Activated naive CD4-positive, alpha-beta T cell treated with anti-CD3 and anti-CD28 coated beads for 36 hours (primary cell): ENCODE measurements around the gene SIGLEC8. TPM values are rescaled to one million over a fixed set of nuclear protein-coding genes. Genes with fewer than 3 reads are reported as not detected.
A peak's percentile ranks its signal among the peaks of the same experiment; 100 is the strongest.
"Not testable (repeated sequence)": the region's sequence is repeated elsewhere in the genome, so short reads cannot be mapped to it uniquely, and the experiment has no call there.

ENCODE experiments used
- CTCF ChIA-PET: fragments of 350-600 bp; sonication (Branson Sonifier 250); formaldehyde crosslinking; loops from one replicate; lab custom pipeline; 2021; ENCODE audit warnings: antibody characterized with exemption; lab: Charles Lee
- DNase-seq: peaks from one replicate; pipeline ENCODE4 v3.0.0-alpha.2; 2020
- H3K27ac Mint-ChIP-seq: one replicate; pipeline ENCODE4 v1.8.0; 2021; ENCODE audit warnings: mild to moderate bottlenecking, mixed read lengths
- H3K27me3 Mint-ChIP-seq: one replicate; pipeline ENCODE4 v1.8.0; 2021; ENCODE audit warnings: low read depth, mixed read lengths
- H3K36me3 Mint-ChIP-seq: one replicate; pipeline ENCODE4 v1.8.0; 2021; ENCODE audit warnings: low read depth, mixed read lengths
- H3K4me1 Mint-ChIP-seq: one replicate; pipeline ENCODE4 v1.8.0; 2021; ENCODE audit warnings: low read depth, mixed read lengths
- H3K4me3 Mint-ChIP-seq: one replicate; pipeline ENCODE4 v1.8.0; 2021; ENCODE audit warnings: mild to moderate bottlenecking, moderate library complexity, mixed read lengths
- H3K9me3 Mint-ChIP-seq: one replicate; pipeline ENCODE4 v1.8.0; 2021; ENCODE audit warnings: mixed read lengths
- intact Hi-C: fragments of 100-400 bp; cut with micrococcal nuclease; formaldehyde crosslinking; loops from one replicate; pipeline ENCODE4 v1.15.1; 2023
- total RNA-seq, 2 experiments: library from RNA; stranded (reverse); gene quantifications; one replicate each; pipeline ENCODE4 v1.2.3, GENCODE V29; 2021

SIGLEC8 gene
- not detected for total RNA-seq

DNA sequence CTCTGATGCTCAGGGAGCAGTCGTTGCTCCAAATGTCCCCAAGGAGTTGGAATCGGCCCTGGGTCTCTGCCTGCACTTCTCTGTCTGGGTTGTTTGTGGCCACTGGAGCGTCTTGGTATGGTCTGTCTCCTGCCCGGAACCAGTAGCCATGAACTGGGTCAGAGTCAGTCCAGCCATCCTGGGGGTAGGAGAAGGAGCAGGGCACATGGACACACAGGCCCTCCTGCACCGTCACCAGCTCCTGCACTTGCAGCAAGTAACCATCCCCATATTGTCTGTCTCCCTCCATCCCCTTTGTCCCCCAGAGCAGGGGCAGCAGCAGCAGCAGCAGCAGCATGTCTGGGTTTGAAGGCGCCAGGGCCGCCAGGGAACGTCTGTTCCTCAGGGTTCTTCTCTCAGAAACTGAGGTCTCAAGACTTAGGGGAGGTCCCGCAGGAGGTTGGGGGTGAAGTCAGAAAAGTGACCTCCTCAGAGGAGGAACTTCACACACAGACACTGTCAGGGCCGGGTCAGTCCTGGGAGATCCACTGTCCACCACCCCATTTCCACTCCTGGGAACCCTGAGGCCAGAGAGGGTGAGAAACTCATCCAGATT, at the start of gene SIGLEC8:
SIGLEC8 (minus strand) TSS at position 404 of the 595 bp plus-strand sequence; CDS start at position 337, 67 bp downstream.
- peaks cover 2% of the 10 kb centered on the region for H3K4me1 Mint-ChIP-seq
- no peaks in the 10 kb centered on the region for H3K9me3 Mint-ChIP-seq
- H3K27me3 Mint-ChIP-seq, result peaks cover 17% of the 10 kb centered on the region
- H3K27ac Mint-ChIP-seq, result no peak within 1 kb of the TSS
- intact Hi-C loops, result no loop called here
- no peak within 1 kb of the TSS for H3K4me3 Mint-ChIP-seq
- CTCF ChIA-PET, result no interaction called here
- H3K36me3 Mint-ChIP-seq, result no peaks in the 10 kb centered on the region
- no peak for DNase-seq

DNA sequence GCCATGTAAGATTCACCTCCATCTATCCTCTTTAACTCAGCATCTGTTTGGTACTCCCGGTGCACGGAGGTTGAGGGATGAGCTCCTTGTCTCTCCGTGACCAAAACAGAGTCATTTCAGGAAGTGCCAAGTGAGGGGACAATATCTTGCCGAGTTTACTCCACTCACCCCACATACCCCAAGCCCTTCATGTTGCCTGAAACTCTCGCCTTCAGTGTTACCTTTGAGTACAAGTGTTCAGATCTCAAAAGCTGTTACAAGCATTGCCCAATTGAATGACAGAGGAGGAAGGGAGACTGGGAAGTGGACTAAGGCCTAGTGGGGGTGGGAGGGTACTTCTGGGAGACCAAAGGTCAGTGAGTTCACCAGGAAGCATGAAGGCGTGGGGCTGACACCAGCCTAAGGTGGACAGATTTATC, 49.4 kb upstream of the SIGLEC8 start:
- intact Hi-C loops, result no loop called here
- Mint-ChIP-seq H3K27me3 (peaks cover 7% of the 10 kb centered on the region), H3K36me3 (no peaks in the 10 kb centered on the region), H3K4me3 (no peak overlapping the region), H3K27ac (no peak overlapping the region), H3K9me3 (peaks cover 2% of the 10 kb centered on the region), H3K4me1 (no peaks in the 10 kb centered on the region)
- no peak for DNase-seq
- CTCF ChIA-PET, result interaction anchor here (0.7 kb wide), 1 partner anchor 28 kb away, joined by 3 read pairs; no protein-coding TSS in a partner anchor

DNA sequence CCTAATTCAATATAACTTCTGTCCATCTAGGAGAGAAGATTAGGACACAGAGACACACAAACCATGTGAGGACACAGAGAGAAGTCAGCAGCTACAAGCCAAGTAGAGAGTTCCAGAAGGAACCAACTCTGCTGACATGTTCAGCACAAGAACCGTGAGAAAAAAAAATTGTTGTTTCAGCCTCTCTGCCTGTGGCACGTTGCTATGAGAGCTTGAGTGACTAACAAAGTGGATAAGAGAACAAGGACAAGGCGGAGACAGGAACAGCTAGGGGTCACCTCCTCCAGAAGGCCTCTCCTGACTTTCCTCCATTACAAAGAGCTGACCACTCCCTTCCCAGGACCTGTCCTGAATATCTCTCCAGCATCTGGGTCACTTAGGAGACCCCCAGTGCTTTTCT, 48.9 kb upstream of the SIGLEC8 start:
- no peak overlapping the region for H3K27ac Mint-ChIP-seq
- H3K4me3 Mint-ChIP-seq, result no peak overlapping the region
- peaks cover 7% of the 10 kb centered on the region for H3K27me3 Mint-ChIP-seq
- intact Hi-C loops, result no loop called here
- H3K4me1 Mint-ChIP-seq, result no peaks in the 10 kb centered on the region
- no peaks in the 10 kb centered on the region for H3K36me3 Mint-ChIP-seq
- no peak for DNase-seq
- peaks cover 2% of the 10 kb centered on the region for H3K9me3 Mint-ChIP-seq
- CTCF ChIA-PET, result interaction anchor here (0.7 to 1.1 kb wide), 2 partner anchors 7 to 28 kb away, joined by 3 read pairs; no protein-coding TSS in a partner anchor

DNA sequence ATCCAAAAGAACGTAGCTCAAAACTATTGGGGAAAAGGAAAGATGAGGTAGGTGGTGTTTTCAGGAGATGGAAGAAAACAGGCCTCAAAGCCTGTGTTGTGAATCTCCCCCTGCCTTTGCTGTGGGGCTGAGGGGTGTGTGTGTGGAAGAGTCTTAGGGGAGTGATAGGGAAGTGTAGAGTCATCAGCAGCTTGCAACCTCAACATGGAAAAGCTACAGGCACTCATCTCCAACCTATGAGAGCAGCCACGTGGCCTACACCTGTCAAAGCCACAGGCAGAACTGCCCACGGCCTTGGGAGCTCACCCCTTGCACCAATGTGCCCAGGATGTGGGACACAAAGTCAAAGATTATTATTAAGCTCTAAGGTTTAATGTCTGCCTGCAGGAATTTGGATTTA, 47.6 kb upstream of the SIGLEC8 start:
- Mint-ChIP-seq H3K4me1 (peaks cover 9% of the 10 kb centered on the region), H3K4me3 (no peak overlapping the region), H3K27me3 (peaks cover 5% of the 10 kb centered on the region), H3K27ac (no peak overlapping the region), H3K9me3 (peaks cover 2% of the 10 kb centered on the region), H3K36me3 (no peaks in the 10 kb centered on the region)
- CTCF ChIA-PET, result interaction anchor here (0.6 to 3.8 kb wide), 4 partner anchors 9 to 130 kb away, joined by 3 to 20 read pairs (median 4); no protein-coding TSS in a partner anchor
- no peak for DNase-seq
- intact Hi-C loops, result no loop called here

DNA sequence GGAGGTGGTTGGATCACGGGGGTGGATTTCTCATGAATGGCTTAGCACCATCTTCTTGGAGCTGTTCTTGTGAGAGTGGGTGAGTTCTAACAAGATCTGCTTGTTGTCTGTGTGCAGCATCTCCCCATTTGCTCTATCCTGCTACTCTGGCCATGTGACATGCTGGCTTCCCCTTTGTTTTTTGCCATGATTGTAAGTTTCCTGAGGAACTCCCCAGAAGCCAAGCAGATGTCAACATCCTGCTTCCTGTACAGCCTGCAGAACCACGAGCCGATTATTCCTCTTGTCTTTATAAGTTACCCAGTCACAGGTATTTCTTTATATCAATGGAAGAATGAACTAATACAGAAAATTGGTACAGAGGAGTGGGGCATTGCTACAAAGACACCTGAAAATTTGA, 45.6 kb upstream of the SIGLEC8 start:
- H3K4me3 Mint-ChIP-seq, result no peak overlapping the region
- H3K27me3 Mint-ChIP-seq, result peaks cover 2% of the 10 kb centered on the region
- H3K36me3 Mint-ChIP-seq, result no peaks in the 10 kb centered on the region
- no peak for DNase-seq
- peaks cover 9% of the 10 kb centered on the region for H3K4me1 Mint-ChIP-seq
- peaks cover 2% of the 10 kb centered on the region for H3K9me3 Mint-ChIP-seq
- intact Hi-C loops, result no loop called here
- no peak overlapping the region for H3K27ac Mint-ChIP-seq
- CTCF ChIA-PET, result interaction anchor here (3.8 kb wide), 1 partner anchor 11 kb away, joined by 20 read pairs; no protein-coding TSS in a partner anchor

DNA sequence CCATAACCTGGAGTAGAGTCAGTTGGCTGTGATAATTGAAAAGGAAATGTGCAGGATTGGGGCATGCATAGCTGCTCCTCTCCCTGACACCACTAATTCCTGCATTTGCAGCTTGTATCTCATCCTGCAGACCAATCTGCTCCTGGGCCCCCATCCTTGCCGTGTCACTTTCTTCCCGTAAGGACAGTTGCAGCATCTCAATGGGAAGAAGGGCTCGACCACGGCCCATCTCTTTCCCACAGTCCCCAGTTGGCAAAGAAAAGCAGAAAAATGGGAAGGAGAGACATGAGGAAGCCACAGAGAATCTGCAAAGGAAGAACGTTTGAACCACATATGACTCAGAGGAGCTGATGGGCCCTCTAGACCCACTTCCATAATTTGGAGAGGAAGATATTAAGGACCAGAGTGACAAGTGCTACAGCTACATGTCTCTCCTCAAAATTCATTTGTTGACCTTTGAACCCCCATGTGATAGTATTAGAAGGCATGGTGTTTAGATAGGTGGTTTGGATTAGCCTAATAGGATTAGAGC, 45.1 kb upstream of the SIGLEC8 start:
- Mint-ChIP-seq H3K27ac (no peak overlapping the region), H3K27me3 (no peaks in the 10 kb centered on the region), H3K9me3 (peaks cover 2% of the 10 kb centered on the region), H3K4me3 (no peak overlapping the region), H3K36me3 (no peaks in the 10 kb centered on the region), H3K4me1 (peaks cover 9% of the 10 kb centered on the region)
- intact Hi-C loops, result no loop called here
- DNase-seq, result no peak
- CTCF ChIA-PET, result interaction anchor here (3.8 kb wide), 1 partner anchor 11 kb away, joined by 20 read pairs; no protein-coding TSS in a partner anchor

DNA sequence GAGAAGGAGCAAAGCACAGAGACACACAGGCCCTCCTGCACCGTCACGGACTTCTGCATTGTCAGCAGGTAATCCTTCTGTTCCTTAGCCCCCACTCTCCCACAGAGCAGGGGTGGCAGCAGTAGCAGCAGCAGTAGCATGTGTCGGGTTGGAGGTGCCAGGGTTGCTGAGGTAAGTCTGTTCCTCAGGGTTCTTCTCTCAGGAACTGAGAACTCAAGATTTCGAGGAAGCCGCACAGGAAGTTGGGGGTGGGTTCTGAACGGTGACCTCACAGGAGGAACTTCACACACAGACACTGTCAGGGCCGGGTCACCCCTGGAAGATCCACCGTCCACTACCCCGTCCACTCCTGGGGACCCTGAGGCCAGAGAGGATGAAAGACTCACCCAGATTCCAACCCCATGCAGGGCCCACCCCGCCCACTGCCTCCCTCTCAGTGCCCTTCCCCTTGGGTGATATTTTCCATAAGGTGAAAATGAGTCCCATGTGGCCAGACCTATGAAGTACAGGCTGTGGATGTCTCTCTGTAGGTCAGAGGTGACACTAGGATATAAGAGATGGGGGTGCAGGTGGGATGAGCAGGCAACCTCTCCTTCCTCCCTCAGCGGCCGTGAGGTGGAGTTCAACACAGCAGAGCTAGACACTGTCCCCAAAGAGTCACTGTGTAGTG, 43.5 kb upstream of the SIGLEC8 start, which contains the start of gene SIGLEC12:
SIGLEC12 (minus strand) TSS at position 207 of the 670 bp plus-strand sequence; CDS start at position 140, 67 bp downstream.
- intact Hi-C loops, result no loop called here
- Mint-ChIP-seq H3K27me3 (no peaks in the 10 kb centered on the region), H3K36me3 (no peaks in the 10 kb centered on the region), H3K4me3 (no peak within 1 kb of the TSS), H3K9me3 (peaks cover 2% of the 10 kb centered on the region), H3K27ac (no peak within 1 kb of the TSS), H3K4me1 (peaks cover 9% of the 10 kb centered on the region)
- CTCF ChIA-PET, result interaction anchor here (3.8 kb wide), 1 partner anchor 13 kb away, joined by 20 read pairs; no protein-coding TSS in a partner anchor
- peak; percentile 35 for DNase-seq

DNA sequence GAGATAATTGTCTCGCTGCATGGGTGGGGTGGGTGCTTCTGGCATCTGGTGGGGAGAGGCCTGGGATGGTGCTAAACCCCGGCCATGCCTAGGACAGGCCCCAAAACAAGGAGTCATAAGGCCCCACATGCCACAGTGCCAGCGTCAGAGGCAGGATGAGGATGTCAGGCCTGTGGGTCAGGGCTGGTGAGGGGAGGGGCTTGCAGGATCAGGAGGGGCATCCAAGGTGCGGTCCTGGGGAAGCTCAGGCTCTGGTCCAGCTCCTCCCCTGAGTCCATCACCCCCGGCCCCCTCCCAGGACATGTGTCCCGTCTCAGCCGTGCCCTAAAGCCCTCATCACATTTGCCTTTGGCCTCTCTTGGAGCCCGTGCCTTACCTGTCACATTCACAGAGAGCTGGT, 42.7 kb upstream of the SIGLEC8 start:
- intact Hi-C loops, CTCF ChIA-PET: not testable (repeated sequence)

DNA sequence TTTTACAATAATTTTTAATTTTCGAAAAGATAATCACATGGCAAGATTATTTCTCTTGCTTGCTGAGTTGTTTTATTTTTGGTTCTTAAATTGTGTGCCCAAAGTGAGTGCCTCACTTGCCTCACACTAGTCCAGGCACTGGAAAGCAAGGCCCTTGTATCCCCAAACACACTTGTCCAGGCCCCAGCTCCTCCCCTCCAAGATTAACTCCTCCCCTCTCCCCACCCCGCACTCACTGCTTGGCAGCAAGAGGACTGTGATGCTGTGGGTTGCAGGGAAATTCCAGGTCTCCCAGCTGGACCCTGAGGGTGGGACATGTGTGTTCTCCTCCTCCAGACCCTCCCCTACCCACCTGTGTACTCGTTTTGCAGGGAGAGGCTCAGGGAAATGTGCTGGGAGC, 39.4 kb upstream of the SIGLEC8 start:
- H3K9me3 Mint-ChIP-seq, result no peaks in the 10 kb centered on the region
- CTCF ChIA-PET, result no interaction called here
- no peak overlapping the region for H3K27ac Mint-ChIP-seq

More for the DNA sequence above, 42.7 kb upstream of the SIGLEC8 start:
- H3K36me3 Mint-ChIP-seq, H3K9me3 Mint-ChIP-seq, H3K27me3 Mint-ChIP-seq, DNase-seq, H3K27ac Mint-ChIP-seq, H3K4me3 Mint-ChIP-seq, H3K4me1 Mint-ChIP-seq: not testable (repeated sequence)

DNA sequence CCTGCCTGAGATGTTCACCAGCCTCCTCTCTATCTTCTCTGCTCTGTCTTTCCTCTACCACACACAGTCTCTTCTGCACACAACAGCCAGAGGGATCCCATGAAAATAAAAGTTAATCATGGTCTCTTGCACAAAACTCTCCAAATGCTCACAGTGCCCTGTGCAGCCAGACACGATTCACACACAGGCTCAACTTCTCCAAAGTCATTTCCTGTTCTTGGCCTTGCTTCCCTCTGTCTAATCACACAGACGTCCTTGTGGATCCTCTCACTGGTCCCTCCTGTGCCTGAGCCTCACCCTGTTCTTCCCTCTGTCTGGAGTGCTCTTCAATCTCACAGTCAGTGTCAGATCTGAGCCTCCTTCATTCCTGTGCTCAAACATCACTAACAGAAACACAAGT, 35.5 kb upstream of the SIGLEC8 start:
- intact Hi-C loops, result no loop called here
- no peaks in the 10 kb centered on the region for H3K9me3 Mint-ChIP-seq
- CTCF ChIA-PET, result no interaction called here
- H3K4me3 Mint-ChIP-seq, result no peak overlapping the region
- no peaks in the 10 kb centered on the region for H3K36me3 Mint-ChIP-seq
- H3K27me3 Mint-ChIP-seq, result peaks cover 6% of the 10 kb centered on the region
- no peak for DNase-seq
- H3K4me1 Mint-ChIP-seq, result peaks cover 6% of the 10 kb centered on the region
- H3K27ac Mint-ChIP-seq, result no peak overlapping the region

More for the DNA sequence above, 39.4 kb upstream of the SIGLEC8 start:
- H3K4me3 Mint-ChIP-seq, result no peak overlapping the region
- H3K36me3 Mint-ChIP-seq, result no peaks in the 10 kb centered on the region
- peaks cover 9% of the 10 kb centered on the region for H3K4me1 Mint-ChIP-seq
- no peak for DNase-seq
- H3K27me3 Mint-ChIP-seq, result peaks cover 6% of the 10 kb centered on the region
- intact Hi-C loops, result no loop called here

DNA sequence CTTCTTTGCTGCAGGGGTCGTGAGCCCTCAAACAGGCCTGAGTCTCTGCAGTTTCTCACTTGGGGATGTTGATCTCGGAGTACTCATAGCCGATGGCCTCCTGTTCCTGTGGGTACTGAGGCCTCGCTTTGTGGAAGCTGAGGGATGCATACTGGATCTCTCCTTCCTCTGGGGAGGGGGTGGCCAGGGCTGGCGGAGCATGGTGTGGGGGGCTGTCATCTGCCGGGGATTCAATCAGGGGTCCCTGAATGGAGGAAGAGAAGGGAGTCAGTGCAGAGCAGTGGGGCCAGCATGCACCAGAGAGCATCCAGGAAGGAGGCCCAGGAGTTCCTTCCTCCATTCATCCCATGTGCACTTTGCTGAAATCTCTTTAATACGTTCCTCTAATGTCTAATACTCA, 33.3 kb upstream of the SIGLEC8 start:
- H3K4me1 Mint-ChIP-seq, result peaks cover 8% of the 10 kb centered on the region
- peaks cover 6% of the 10 kb centered on the region for H3K27me3 Mint-ChIP-seq
- no peaks in the 10 kb centered on the region for H3K36me3 Mint-ChIP-seq
- CTCF ChIA-PET, result no interaction called here
- H3K4me3 Mint-ChIP-seq, result no peak overlapping the region
- intact Hi-C loops, result no loop called here
- H3K9me3 Mint-ChIP-seq, result no peaks in the 10 kb centered on the region
- no peak overlapping the region for H3K27ac Mint-ChIP-seq
- no peak for DNase-seq

DNA sequence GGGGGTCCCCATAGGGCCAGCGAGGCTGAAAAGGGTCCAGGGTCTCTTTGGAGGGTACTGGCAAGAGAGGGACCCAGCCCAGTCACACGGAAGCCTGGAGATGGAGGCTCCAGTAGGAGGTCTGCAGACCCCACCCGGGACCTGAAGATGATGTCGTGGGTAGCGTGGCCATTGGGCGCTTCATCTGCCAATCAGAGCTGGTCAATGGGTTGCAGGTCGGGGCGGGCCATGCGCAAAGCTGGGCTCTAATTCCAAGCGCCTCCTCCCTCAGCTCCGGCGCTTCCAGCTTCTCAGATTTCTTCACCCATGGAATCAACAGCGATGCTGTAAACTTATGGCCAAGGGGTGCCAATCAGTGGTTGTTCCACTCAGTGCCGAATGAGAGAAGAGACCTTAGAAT, 32.4 kb upstream of the SIGLEC8 start:
- no peak for DNase-seq
- no peaks in the 10 kb centered on the region for H3K36me3 Mint-ChIP-seq
- intact Hi-C loops, result no loop called here
- CTCF ChIA-PET, result no interaction called here
- H3K4me1 Mint-ChIP-seq, result peaks cover 8% of the 10 kb centered on the region
- no peaks in the 10 kb centered on the region for H3K9me3 Mint-ChIP-seq
- H3K27me3 Mint-ChIP-seq, result peaks cover 6% of the 10 kb centered on the region
- H3K4me3 Mint-ChIP-seq, result no peak overlapping the region
- H3K27ac Mint-ChIP-seq, result no peak overlapping the region
